Measurements from ENCODE around the gene RPL19.
"Not testable (repeated sequence)": the region's sequence is repeated elsewhere in the genome, so short reads cannot be mapped to it uniquely, and the experiment has no call there.

Gene RPL19

DNA sequence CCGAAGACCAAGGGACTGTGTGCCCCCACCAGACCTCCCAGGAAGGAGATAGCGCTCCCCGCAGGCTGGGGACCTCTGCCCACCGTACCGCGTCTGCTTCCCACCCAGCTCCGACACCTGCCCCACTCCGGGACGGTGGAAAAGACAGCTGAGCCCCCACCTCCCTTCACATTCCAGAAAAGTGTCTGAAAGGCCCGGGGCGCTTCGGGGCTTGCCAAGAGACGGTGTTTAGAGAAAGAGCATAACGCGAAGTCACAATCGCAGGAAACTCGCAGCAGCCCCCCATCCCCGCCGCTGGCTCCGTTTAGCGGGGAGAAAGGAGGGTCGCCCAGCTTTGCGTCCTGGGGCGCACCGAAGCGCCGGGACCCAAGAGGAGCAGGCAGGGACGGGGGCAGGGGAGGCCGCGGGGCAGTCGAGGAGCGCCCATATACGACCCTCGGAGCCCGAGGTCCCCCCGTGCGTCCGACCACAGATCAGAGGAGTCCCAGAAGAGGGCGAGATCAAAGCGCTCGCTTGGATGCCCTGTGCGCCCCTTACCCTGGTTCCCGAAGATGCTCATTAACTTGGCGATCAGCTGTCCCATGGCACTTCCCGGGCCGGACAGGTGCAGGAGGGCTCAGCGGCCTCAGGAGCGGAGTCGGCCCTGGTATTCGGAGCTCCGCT, 34.8 kb upstream of the RPL19 start:
- H3K4me3 ChIP-seq (ENCODE audit: low read length): peak overlapping the region; percentile 71
- no peaks in the 10 kb centered on the region for H3K36me3 ChIP-seq (ENCODE audit: control insufficient read depth, insufficient read depth, low read length, severe bottlenecking)
- DNase-seq (ENCODE audit: low read depth): peak; percentile 31
- peaks cover 33% of the 10 kb centered on the region for H3K27me3 ChIP-seq (replicated peaks; ENCODE audit: control insufficient read depth, insufficient read depth, low read length)
- H3K9ac ChIP-seq (ENCODE audit: low read length): peak overlapping the region; percentile 55
- no peaks in the 10 kb centered on the region for H3K9me3 ChIP-seq (ENCODE audit: control insufficient read depth, low read length)
- H3K4me1 ChIP-seq (ENCODE audit: control insufficient read depth, insufficient read depth, low read length): peaks cover 17% of the 10 kb centered on the region

DNA sequence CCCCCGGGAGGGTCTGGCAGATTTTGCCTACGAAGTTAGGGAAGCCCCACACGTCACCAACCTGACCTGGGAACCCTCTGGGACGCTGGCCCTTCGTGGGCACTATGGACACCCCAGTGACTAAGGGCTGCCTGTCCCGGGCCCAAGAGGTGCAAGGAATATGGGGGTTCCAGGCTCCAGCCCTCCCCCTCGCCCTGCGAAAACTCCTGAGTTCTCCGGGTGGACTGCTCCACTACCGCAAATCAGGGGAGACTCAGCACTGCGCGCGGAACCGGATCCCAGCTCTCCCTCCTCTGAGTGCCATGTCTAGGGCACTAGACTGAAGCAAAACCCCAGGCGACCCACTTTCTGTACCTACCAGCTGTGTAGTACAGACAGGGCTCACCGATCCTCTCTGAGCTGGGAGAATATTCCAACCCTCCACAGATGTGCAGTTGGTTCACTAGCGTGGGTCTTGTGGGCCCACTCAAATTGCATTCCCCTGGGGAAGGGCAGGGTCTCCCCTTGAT, 34.2 kb upstream of the RPL19 start, which contains the start of gene ARL5C:
Gene ARL5C, minus strand, starts transcription at position 321 of the 509 bp plus-strand sequence. CDS start 401 bp downstream, outside the sequence.
- Histone ChIP-seq H3K9me3 (ENCODE audit: control insufficient read depth, low read length) (no peaks in the 10 kb centered on the region), H3K27me3 (replicated peaks; ENCODE audit: control insufficient read depth, insufficient read depth, low read length) (peaks cover 33% of the 10 kb centered on the region), H3K36me3 (ENCODE audit: control insufficient read depth, insufficient read depth, low read length, severe bottlenecking) (no peaks in the 10 kb centered on the region), H3K4me3 (ENCODE audit: low read length) (peak within 1 kb of the TSS; percentile 71), H3K9ac (ENCODE audit: low read length) (peak within 1 kb of the TSS; percentile 55), H3K4me1 (ENCODE audit: control insufficient read depth, insufficient read depth, low read length) (peaks cover 17% of the 10 kb centered on the region)
- no peak for DNase-seq (ENCODE audit: low read depth)

DNA sequence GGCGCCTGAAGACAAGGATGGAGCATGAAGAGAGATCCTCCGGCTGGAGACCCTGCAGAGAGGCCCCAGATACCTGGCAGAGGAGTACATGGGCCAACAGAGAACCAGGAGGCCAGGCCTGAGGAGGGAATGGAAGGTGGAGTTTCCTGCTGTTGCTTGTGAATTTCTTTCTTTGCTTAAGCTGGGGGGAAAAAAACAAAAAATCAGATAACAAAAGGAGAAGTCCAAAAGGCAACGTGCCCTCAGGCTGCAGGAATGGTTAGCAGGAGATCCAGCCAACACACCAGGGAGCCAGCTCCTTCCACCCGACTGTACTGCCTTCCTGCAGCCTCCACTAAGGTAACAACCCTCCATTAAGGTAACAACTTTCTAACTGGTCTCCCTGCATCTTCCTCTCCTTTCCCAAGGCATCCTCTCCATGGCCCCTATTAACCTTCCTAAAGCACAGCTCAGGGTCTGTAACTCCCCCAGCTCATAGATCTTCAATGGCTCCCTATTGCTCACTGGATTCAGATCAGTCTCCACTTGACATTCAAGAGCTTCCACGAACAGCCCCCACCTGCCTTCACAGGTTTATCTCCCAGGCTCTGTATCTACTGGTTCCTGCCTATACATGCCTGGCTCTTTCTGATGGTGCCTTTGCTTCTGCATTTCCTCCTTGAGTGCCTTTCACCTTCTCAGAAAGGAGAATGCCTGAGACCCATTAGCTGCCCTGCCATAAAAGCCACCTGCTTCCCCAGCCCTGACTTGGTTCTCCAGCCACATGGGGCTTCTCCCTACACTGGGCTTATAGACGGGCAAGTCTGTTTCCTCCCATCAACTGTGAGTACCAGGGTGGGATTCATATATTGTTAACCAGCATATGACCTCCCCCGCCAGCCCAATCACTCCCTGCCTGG, 33.4 kb upstream of the RPL19 start:
- no peak for DNase-seq (ENCODE audit: low read depth)

DNA sequence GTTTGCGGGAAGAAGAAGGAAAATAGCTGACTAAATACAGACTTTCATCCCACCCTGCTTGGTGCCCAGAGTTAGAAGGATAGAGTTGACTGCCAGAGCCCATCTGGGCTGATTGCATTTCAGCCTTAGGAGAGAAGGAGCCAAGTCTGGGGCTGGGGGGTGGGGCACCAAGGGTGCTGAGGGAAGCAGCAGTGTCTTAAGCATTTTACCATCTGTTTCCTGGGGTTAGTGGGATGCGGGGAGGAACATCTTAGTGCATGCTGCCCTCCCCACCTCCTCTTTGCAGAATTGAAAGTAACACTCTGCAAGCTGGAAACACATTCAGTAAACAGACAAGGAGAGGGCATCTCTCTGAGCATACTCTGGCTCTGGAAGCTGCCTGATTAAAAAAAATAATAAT, 32.6 kb upstream of the RPL19 start:
- DNase-seq (ENCODE audit: low read depth): peak; percentile 22
- Histone ChIP-seq H3K9ac (ENCODE audit: low read length) (no peak overlapping the region), H3K9me3 (ENCODE audit: control insufficient read depth, low read length) (no peaks in the 10 kb centered on the region), H3K27me3 (replicated peaks; ENCODE audit: control insufficient read depth, insufficient read depth, low read length) (peaks cover 33% of the 10 kb centered on the region), H3K36me3 (ENCODE audit: control insufficient read depth, insufficient read depth, low read length, severe bottlenecking) (no peaks in the 10 kb centered on the region), H3K4me1 (ENCODE audit: control insufficient read depth, insufficient read depth, low read length) (peaks cover 12% of the 10 kb centered on the region), H3K4me3 (ENCODE audit: low read length) (no peak overlapping the region)

More for the DNA sequence above, 33.4 kb upstream of the RPL19 start:
- no peak overlapping the region for H3K4me3 ChIP-seq (ENCODE audit: low read length)
- peaks cover 12% of the 10 kb centered on the region for H3K4me1 ChIP-seq (ENCODE audit: control insufficient read depth, insufficient read depth, low read length)
- H3K9ac ChIP-seq (ENCODE audit: low read length): no peak overlapping the region
- peaks cover 33% of the 10 kb centered on the region for H3K27me3 ChIP-seq (replicated peaks; ENCODE audit: control insufficient read depth, insufficient read depth, low read length)
- no peaks in the 10 kb centered on the region for H3K9me3 ChIP-seq (ENCODE audit: control insufficient read depth, low read length)
- H3K36me3 ChIP-seq (ENCODE audit: control insufficient read depth, insufficient read depth, low read length, severe bottlenecking): no peaks in the 10 kb centered on the region

DNA sequence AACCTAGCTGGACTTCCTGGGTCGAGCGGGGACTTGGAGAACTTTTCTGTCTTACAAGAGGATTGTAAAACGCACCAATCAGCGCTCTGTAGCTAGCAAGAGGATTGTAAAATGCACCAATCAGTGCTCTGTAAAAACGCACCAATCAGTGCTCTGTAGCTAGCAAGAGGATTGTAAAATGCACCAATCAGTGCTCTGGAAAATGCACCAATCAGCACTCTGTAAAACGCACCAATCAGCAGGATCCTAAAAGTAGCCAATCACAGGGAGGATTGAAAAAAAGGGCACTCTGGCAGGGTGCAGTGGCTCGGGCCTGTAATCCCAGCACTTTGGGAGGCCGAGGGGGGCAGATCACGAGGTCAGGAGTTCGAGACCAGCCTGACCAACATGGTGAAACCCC, 31.6 kb upstream of the RPL19 start:
- Histone ChIP-seq H3K4me1 (ENCODE audit: control insufficient read depth, insufficient read depth, low read length) (peaks cover 12% of the 10 kb centered on the region), H3K27me3 (replicated peaks; ENCODE audit: control insufficient read depth, insufficient read depth, low read length) (peaks cover 33% of the 10 kb centered on the region)
- not testable (repeated sequence) for DNase-seq (ENCODE audit: low read depth); H3K9ac ChIP-seq (ENCODE audit: low read length); H3K36me3 ChIP-seq (ENCODE audit: control insufficient read depth, insufficient read depth, low read length, severe bottlenecking); H3K4me3 ChIP-seq (ENCODE audit: low read length); H3K9me3 ChIP-seq (ENCODE audit: control insufficient read depth, low read length)

DNA sequence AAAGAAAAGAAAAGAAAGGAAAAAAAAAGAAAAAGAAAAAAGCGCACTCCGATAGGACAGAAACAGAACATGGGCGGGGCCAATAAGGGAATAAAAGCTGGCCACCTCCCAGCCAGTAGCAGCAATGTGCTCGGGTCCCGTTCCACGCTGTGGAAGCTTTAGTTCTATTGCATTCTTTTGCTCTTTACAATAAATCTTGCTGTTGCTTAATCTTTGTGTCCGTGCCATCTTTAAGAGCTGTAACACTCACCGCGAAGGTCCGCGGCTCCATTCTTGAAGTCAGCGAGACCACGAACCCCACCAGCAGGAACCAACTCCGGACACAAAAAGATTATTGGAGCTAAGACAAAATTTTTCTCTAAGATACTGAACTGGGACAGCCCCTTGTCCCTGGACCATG, 31.0 kb upstream of the RPL19 start:
- no peak for DNase-seq (ENCODE audit: low read depth)
- Histone ChIP-seq H3K9me3 (ENCODE audit: control insufficient read depth, low read length) (no peaks in the 10 kb centered on the region), H3K9ac (ENCODE audit: low read length) (no peak overlapping the region), H3K4me3 (ENCODE audit: low read length) (no peak overlapping the region), H3K27me3 (replicated peaks; ENCODE audit: control insufficient read depth, insufficient read depth, low read length) (peaks cover 33% of the 10 kb centered on the region), H3K36me3 (ENCODE audit: control insufficient read depth, insufficient read depth, low read length, severe bottlenecking) (no peaks in the 10 kb centered on the region), H3K4me1 (ENCODE audit: control insufficient read depth, insufficient read depth, low read length) (peaks cover 11% of the 10 kb centered on the region)

DNA sequence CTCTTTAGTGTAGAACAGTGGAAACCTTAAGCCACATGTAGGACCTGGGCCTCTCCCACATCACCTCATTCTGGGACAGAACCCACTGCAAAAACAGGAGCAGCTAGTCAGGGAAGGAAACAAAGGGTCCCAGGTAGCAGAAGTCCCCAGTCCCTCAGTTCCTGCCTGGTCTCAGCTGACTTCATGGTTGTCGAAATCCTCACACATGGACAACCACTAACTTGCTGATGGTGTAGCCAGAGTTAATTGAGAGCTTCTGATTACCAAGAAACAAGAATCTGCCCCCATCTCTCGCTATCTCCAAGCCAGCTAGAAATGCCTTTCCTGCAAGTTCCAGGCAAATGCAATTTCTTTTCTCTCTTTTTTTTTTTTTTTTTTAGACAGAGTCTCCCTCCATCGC, 30.6 kb upstream of the RPL19 start:
- Histone ChIP-seq H3K9ac (ENCODE audit: low read length) (no peak overlapping the region), H3K27me3 (replicated peaks; ENCODE audit: control insufficient read depth, insufficient read depth, low read length) (peaks cover 33% of the 10 kb centered on the region), H3K4me3 (ENCODE audit: low read length) (no peak overlapping the region), H3K4me1 (ENCODE audit: control insufficient read depth, insufficient read depth, low read length) (peaks cover 7% of the 10 kb centered on the region), H3K9me3 (ENCODE audit: control insufficient read depth, low read length) (no peaks in the 10 kb centered on the region), H3K36me3 (ENCODE audit: control insufficient read depth, insufficient read depth, low read length, severe bottlenecking) (no peaks in the 10 kb centered on the region)
- no peak for DNase-seq (ENCODE audit: low read depth)

DNA sequence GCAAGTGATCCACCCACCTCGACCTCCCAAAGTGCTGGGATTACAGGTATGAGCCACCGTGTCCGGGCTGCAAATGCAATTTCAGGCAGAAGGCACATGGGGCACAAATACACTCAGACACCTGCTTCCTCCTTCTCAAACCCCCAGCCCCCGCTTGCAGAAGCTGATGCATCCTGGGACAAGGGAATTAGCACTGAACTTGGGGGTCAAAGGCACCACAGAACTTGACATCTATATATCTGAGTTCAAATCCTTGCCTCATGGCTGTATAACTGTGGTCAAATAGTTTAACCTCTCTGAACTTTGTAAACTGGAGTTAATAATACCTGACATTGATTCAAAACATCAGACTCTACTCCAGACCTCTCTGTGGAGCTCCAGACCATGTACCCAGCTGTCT, 30.0 kb upstream of the RPL19 start:
- Histone ChIP-seq H3K4me3 (ENCODE audit: low read length) (no peak overlapping the region), H3K9me3 (ENCODE audit: control insufficient read depth, low read length) (no peaks in the 10 kb centered on the region), H3K4me1 (ENCODE audit: control insufficient read depth, insufficient read depth, low read length) (peaks cover 1% of the 10 kb centered on the region), H3K9ac (ENCODE audit: low read length) (no peak overlapping the region), H3K36me3 (ENCODE audit: control insufficient read depth, insufficient read depth, low read length, severe bottlenecking) (no peaks in the 10 kb centered on the region), H3K27me3 (replicated peaks; ENCODE audit: control insufficient read depth, insufficient read depth, low read length) (peaks cover 27% of the 10 kb centered on the region)
- DNase-seq (ENCODE audit: low read depth): no peak

DNA sequence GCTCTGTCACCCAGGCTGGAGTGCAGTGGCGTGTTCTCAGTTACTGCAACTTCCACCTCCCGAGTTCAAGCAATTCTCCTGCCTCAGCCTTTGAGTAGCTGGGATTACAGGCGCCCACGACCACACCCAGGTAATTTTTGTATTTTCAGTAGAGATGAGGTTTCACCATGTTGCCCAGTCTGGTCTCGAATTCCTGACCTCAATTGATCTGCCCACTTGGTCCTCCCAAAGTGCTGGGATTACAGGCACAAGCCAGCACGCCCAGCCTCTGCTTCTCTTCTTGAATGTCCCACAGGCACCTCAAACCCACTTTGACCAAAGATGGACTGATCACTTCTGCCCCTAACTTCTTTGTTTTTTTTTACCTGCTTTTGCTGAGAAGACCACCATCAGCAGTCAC, 29.5 kb upstream of the RPL19 start:
- Histone ChIP-seq H3K9me3 (ENCODE audit: control insufficient read depth, low read length) (no peaks in the 10 kb centered on the region), H3K9ac (ENCODE audit: low read length) (no peak overlapping the region), H3K4me1 (ENCODE audit: control insufficient read depth, insufficient read depth, low read length) (no peaks in the 10 kb centered on the region), H3K36me3 (ENCODE audit: control insufficient read depth, insufficient read depth, low read length, severe bottlenecking) (no peaks in the 10 kb centered on the region), H3K4me3 (ENCODE audit: low read length) (no peak overlapping the region), H3K27me3 (replicated peaks; ENCODE audit: control insufficient read depth, insufficient read depth, low read length) (peaks cover 23% of the 10 kb centered on the region)
- DNase-seq (ENCODE audit: low read depth): no peak

DNA sequence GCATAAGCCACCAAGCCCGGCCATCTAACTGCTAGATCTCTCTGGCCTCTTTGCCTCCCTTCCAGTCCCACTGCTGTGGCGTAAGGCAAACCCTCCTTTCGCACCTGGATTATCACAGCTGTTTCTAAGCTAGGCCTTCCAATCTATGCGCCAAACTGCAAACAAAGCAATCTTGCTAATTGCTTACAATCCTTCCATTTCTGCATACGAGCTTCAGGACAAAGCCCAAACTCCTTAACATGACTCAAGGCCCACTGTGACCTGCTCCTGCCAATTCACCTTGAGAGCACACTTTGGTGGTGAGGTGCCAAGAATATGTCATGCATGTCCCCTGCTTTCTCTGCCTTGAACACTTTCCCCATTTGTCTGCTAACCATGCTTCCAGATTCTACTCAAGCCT, 28.1 kb upstream of the RPL19 start:
- Histone ChIP-seq H3K27me3 (replicated peaks; ENCODE audit: control insufficient read depth, insufficient read depth, low read length) (peaks cover 11% of the 10 kb centered on the region), H3K36me3 (ENCODE audit: control insufficient read depth, insufficient read depth, low read length, severe bottlenecking) (peaks cover 10% of the 10 kb centered on the region), H3K4me1 (ENCODE audit: control insufficient read depth, insufficient read depth, low read length) (no peaks in the 10 kb centered on the region), H3K9me3 (ENCODE audit: control insufficient read depth, low read length) (no peaks in the 10 kb centered on the region), H3K9ac (ENCODE audit: low read length) (no peak overlapping the region), H3K4me3 (ENCODE audit: low read length) (no peak overlapping the region)
- no peak for DNase-seq (ENCODE audit: low read depth)

DNA sequence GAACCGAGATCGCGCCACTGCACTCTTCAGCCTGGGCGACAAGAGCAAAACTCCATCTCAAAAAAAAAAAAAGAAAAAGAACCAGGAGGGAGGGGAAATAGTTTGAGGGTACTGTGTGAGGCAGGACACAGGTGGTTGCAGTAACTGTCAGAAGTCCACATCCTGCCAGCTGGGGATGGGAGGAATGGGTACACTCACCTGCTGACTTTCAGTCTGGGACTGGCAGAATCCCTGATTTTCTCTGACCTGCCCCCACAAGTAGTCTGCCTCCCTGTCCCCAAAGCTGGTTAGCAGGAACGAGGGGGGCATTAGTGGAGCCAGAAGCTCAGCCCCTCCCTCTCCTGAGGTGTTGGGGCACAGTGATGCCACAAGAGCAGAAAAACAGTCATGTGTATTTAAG, 27.0 kb upstream of the RPL19 start:
- Histone ChIP-seq H3K9ac (ENCODE audit: low read length) (no peak overlapping the region), H3K27me3 (replicated peaks; ENCODE audit: control insufficient read depth, insufficient read depth, low read length) (peaks cover 11% of the 10 kb centered on the region), H3K4me3 (ENCODE audit: low read length) (no peak overlapping the region), H3K4me1 (ENCODE audit: control insufficient read depth, insufficient read depth, low read length) (peaks cover 4% of the 10 kb centered on the region), H3K36me3 (ENCODE audit: control insufficient read depth, insufficient read depth, low read length, severe bottlenecking) (peaks cover 19% of the 10 kb centered on the region), H3K9me3 (ENCODE audit: control insufficient read depth, low read length) (no peaks in the 10 kb centered on the region)
- DNase-seq (ENCODE audit: low read depth): no peak
